Activated naive CD4-positive, alpha-beta T cell treated with anti-CD3 and anti-CD28 coated beads, Interleukin-2, amount 50 U/mL, for 24 hours (primary cell): ENCODE measurements around the gene TAMALIN.
"Not testable (repeated sequence)": the region's sequence is repeated elsewhere in the genome, so short reads cannot be mapped to it uniquely, and the experiment has no call there.

ENCODE experiments used
- H3K27ac Mint-ChIP-seq: one replicate; pipeline ENCODE4 v1.8.0; 2021; ENCODE audit warnings: mild to moderate bottlenecking, mixed read lengths
- H3K27me3 Mint-ChIP-seq: one replicate; pipeline ENCODE4 v1.8.0; 2021; ENCODE audit warnings: mixed read lengths
- H3K36me3 Mint-ChIP-seq: one replicate; pipeline ENCODE4 v1.8.0; 2021; ENCODE audit warnings: mixed read lengths
- H3K4me1 Mint-ChIP-seq: one replicate; pipeline ENCODE4 v1.8.0; 2021; ENCODE audit warnings: mixed read lengths
- H3K4me3 Mint-ChIP-seq: one replicate; pipeline ENCODE4 v1.8.0; 2021; ENCODE audit warnings: mild to moderate bottlenecking, mixed read lengths
- H3K9me3 Mint-ChIP-seq: one replicate; pipeline ENCODE4 v1.8.0; 2021; ENCODE audit warnings: mixed read lengths

Gene TAMALIN

GRCh38 chr12:51975196-51975595 is 31.6 kb upstream of the TAMALIN start:
- no peak overlapping the region for H3K27ac Mint-ChIP-seq
- H3K4me1 Mint-ChIP-seq: peaks cover 65% of the 10 kb centered on the region
- no peaks in the 10 kb centered on the region for H3K9me3 Mint-ChIP-seq
- peaks cover 11% of the 10 kb centered on the region for H3K36me3 Mint-ChIP-seq
- no peaks in the 10 kb centered on the region for H3K27me3 Mint-ChIP-seq
- H3K4me3 Mint-ChIP-seq: no peak overlapping the region

- H3K36me3 Mint-ChIP-seq: peaks cover 11% of the 10 kb centered on the region
- peaks cover 60% of the 10 kb centered on the region for H3K4me1 Mint-ChIP-seq
- no peak overlapping the region for H3K27ac Mint-ChIP-seq
- H3K9me3 Mint-ChIP-seq: no peaks in the 10 kb centered on the region
- no peaks in the 10 kb centered on the region for H3K27me3 Mint-ChIP-seq
- peak overlapping the region; percentile 56 for H3K4me3 Mint-ChIP-seq
Observed at GRCh38 chr12:51976376-51977160, 30.2 kb upstream of the TAMALIN start.

- no peak overlapping the region for H3K27ac Mint-ChIP-seq
- no peaks in the 10 kb centered on the region for H3K9me3 Mint-ChIP-seq
- H3K27me3 Mint-ChIP-seq: no peaks in the 10 kb centered on the region
- peaks cover 11% of the 10 kb centered on the region for H3K36me3 Mint-ChIP-seq
- H3K4me3 Mint-ChIP-seq: no peak overlapping the region
- H3K4me1 Mint-ChIP-seq: peaks cover 52% of the 10 kb centered on the region
Observed at GRCh38 chr12:51977320-51977753, 29.4 kb upstream of the TAMALIN start.

- H3K9me3 Mint-ChIP-seq, H3K4me3 Mint-ChIP-seq, H3K27me3 Mint-ChIP-seq, H3K27ac Mint-ChIP-seq: not testable (repeated sequence)
- Mint-ChIP-seq H3K36me3 (peaks cover 11% of the 10 kb centered on the region), H3K4me1 (peaks cover 34% of the 10 kb centered on the region)
Observed at GRCh38 chr12:51979306-51979705, 27.4 kb upstream of the TAMALIN start.

- Mint-ChIP-seq H3K27me3 (no peaks in the 10 kb centered on the region), H3K9me3 (no peaks in the 10 kb centered on the region), H3K36me3 (peaks cover 10% of the 10 kb centered on the region), H3K27ac (no peak overlapping the region), H3K4me1 (peaks cover 25% of the 10 kb centered on the region), H3K4me3 (no peak overlapping the region)
Observed at GRCh38 chr12:51980051-51980808, 26.5 kb upstream of the TAMALIN start.

- peaks cover 12% of the 10 kb centered on the region for H3K36me3 Mint-ChIP-seq
- no peak overlapping the region for H3K27ac Mint-ChIP-seq
- no peaks in the 10 kb centered on the region for H3K27me3 Mint-ChIP-seq
- peaks cover 20% of the 10 kb centered on the region for H3K4me1 Mint-ChIP-seq
- no peak overlapping the region for H3K4me3 Mint-ChIP-seq
- H3K9me3 Mint-ChIP-seq: no peaks in the 10 kb centered on the region
Observed at GRCh38 chr12:51980809-51981127, 26.0 kb upstream of the TAMALIN start.

GRCh38 chr12:51984657-51985056 is 22.1 kb upstream of the TAMALIN start:
- Mint-ChIP-seq H3K4me1 (peaks cover 11% of the 10 kb centered on the region), H3K36me3 (peaks cover 4% of the 10 kb centered on the region), H3K9me3 (no peaks in the 10 kb centered on the region), H3K27ac (no peak overlapping the region), H3K27me3 (no peaks in the 10 kb centered on the region), H3K4me3 (no peak overlapping the region)

- no peaks in the 10 kb centered on the region for H3K9me3 Mint-ChIP-seq
- H3K27ac Mint-ChIP-seq: no peak overlapping the region
- no peak overlapping the region for H3K4me3 Mint-ChIP-seq
- H3K36me3 Mint-ChIP-seq: peaks cover 4% of the 10 kb centered on the region
- no peaks in the 10 kb centered on the region for H3K27me3 Mint-ChIP-seq
- peaks cover 7% of the 10 kb centered on the region for H3K4me1 Mint-ChIP-seq
Observed at GRCh38 chr12:51985154-51985835, 21.5 kb upstream of the TAMALIN start.

GRCh38 chr12:51986834-51987233 is 19.9 kb upstream of the TAMALIN start:
- H3K27me3 Mint-ChIP-seq: no peaks in the 10 kb centered on the region
- no peaks in the 10 kb centered on the region for H3K4me1 Mint-ChIP-seq
- H3K36me3 Mint-ChIP-seq: peaks cover 4% of the 10 kb centered on the region
- H3K27ac Mint-ChIP-seq: no peak overlapping the region
- H3K4me3 Mint-ChIP-seq: no peak overlapping the region
- H3K9me3 Mint-ChIP-seq: no peaks in the 10 kb centered on the region

GRCh38 chr12:51992246-51992645 is 14.5 kb upstream of the TAMALIN start:
- Mint-ChIP-seq H3K4me3 (no peak overlapping the region), H3K4me1 (peaks cover 4% of the 10 kb centered on the region), H3K27ac (no peak overlapping the region), H3K27me3 (no peaks in the 10 kb centered on the region), H3K36me3 (peaks cover 2% of the 10 kb centered on the region), H3K9me3 (no peaks in the 10 kb centered on the region)

- Mint-ChIP-seq H3K4me3 (no peak overlapping the region), H3K36me3 (peaks cover 2% of the 10 kb centered on the region), H3K27ac (no peak overlapping the region), H3K9me3 (no peaks in the 10 kb centered on the region), H3K27me3 (no peaks in the 10 kb centered on the region), H3K4me1 (peaks cover 4% of the 10 kb centered on the region)
Observed at GRCh38 chr12:51994539-51994820, 12.3 kb upstream of the TAMALIN start.

GRCh38 chr12:51994959-51995358 is 11.8 kb upstream of the TAMALIN start:
- Mint-ChIP-seq H3K36me3 (peaks cover 2% of the 10 kb centered on the region), H3K4me3 (no peak overlapping the region), H3K27ac (no peak overlapping the region), H3K4me1 (peaks cover 4% of the 10 kb centered on the region), H3K27me3 (no peaks in the 10 kb centered on the region), H3K9me3 (no peaks in the 10 kb centered on the region)

GRCh38 chr12:51997136-51997535 is 9.6 kb upstream of the TAMALIN start:
- Mint-ChIP-seq H3K27ac (no peak overlapping the region), H3K4me3 (no peak overlapping the region), H3K36me3 (peaks cover 2% of the 10 kb centered on the region), H3K9me3 (no peaks in the 10 kb centered on the region), H3K27me3 (no peaks in the 10 kb centered on the region), H3K4me1 (peaks cover 4% of the 10 kb centered on the region)

GRCh38 chr12:52003016-52003550 is 3.7 kb upstream of the TAMALIN start:
- Mint-ChIP-seq H3K4me1 (peaks cover 14% of the 10 kb centered on the region), H3K4me3 (no peak overlapping the region), H3K36me3 (no peaks in the 10 kb centered on the region), H3K27me3 (no peaks in the 10 kb centered on the region), H3K9me3 (no peaks in the 10 kb centered on the region), H3K27ac (no peak overlapping the region)

- no peaks in the 10 kb centered on the region for H3K27me3 Mint-ChIP-seq
- H3K27ac Mint-ChIP-seq: no peak overlapping the region
- H3K9me3 Mint-ChIP-seq: no peaks in the 10 kb centered on the region
- peaks cover 19% of the 10 kb centered on the region for H3K4me1 Mint-ChIP-seq
- no peaks in the 10 kb centered on the region for H3K36me3 Mint-ChIP-seq
- H3K4me3 Mint-ChIP-seq: no peak overlapping the region
Observed at GRCh38 chr12:52003591-52003990, 3.2 kb upstream of the TAMALIN start.
